Measurements from ENCODE around the gene SUCLG2. TPM values are rescaled to one million over a fixed set of nuclear protein-coding genes. Genes with fewer than 3 reads are reported as not detected.

Gene SUCLG2
- total and polyA plus RNA-seq, 9 of the 15 experiments (the other 6 are each of a cell fraction or from before 2014, with no cell fraction given), result 10.1 to 41.4 (median 29.0) TPM

GRCh38 chr3:67526246-67526645 lies 128.2 kb downstream of the SUCLG2 start:
- intact Hi-C loops (cut with micrococcal nuclease) (no loop called here), in situ Hi-C loops (cut with MboI) (no loop called here)
- Histone ChIP-seq H3K9me1 (ENCODE audit: control insufficient read depth, insufficient read depth, low read length) (no peaks in the 10 kb centered on the region), H3K9ac (ENCODE audit: insufficient read depth in 1 of 2, low read depth in 2 of 2, low read length in 2 of 2) (no peak overlapping the region), H3K9me3 (replicated peaks; ENCODE audit: control insufficient read depth, insufficient read depth, low read depth, low read length) (no peaks in the 10 kb centered on the region), H2AFZ (ENCODE audit: low read depth, low read length) (no peak overlapping the region), H3K27ac (ENCODE audit: extremely low read depth, low read depth, low read length) (no peak overlapping the region), H3K36me3 (ENCODE audit: control insufficient read depth, insufficient read depth, low read length) (peaks cover 18% of the 10 kb centered on the region; the same call in 2 of the 3 replicates), H3K4me3 (no peak overlapping the region), H3K79me2 (ENCODE audit: control insufficient read depth, insufficient read depth, low read length) (no peaks in the 10 kb centered on the region), H3K4me2 (ENCODE audit: insufficient read depth, low read length) (no peak overlapping the region), H3K4me1 (replicated peaks in 1 of 2; ENCODE audit: control insufficient read depth in 2 of 2, insufficient read depth in 2 of 2, low read length in 2 of 2) (no peaks in the 10 kb centered on the region), H4K20me1 (replicated peaks; ENCODE audit: control insufficient read depth, insufficient read depth, low read length) (no peaks in the 10 kb centered on the region), H3K27me3 (ENCODE audit: control insufficient read depth in 2 of 2, insufficient read depth in 2 of 2, low read length in 2 of 2) (no peaks in the 10 kb centered on the region)
- no peak for ATAC-seq
- FAIRE-seq, result no peak
- ChIA-PET CTCF (ENCODE audit: low intra/inter-chr PET ratio) (no interaction called here), POLR2A (no interaction called here)
- 81% methylated on average over 2 of the region's 2 CpGs for WGBS (ENCODE audit: insufficient coverage, low coverage, missing lambda C conversion rate)
- DNase-seq (ENCODE audit: extremely low read depth in 1 of 4, low spot score in 3 of 4), result no peak
- no TSS peak for BruUV-seq (replicated peaks)
- TF ChIP-seq ARNT (IDR thresholded peaks at IDR 0.05) (no peak), DNMT1 (IDR thresholded peaks at IDR 0.05) (no peak), ETV6 (IDR thresholded peaks at IDR 0.05; ENCODE audit: borderline replicate concordance in 1 of 2, low read depth in 2 of 2, low read length in 1 of 2) (no peak), ETV6 (CRISPR knock-in tag; IDR thresholded peaks at IDR 0.05; ENCODE audit: borderline replicate concordance) (no peak), STAT6 (CRISPR knock-in tag; IDR thresholded peaks at IDR 0.05) (no peak), MTA2 (IDR thresholded peaks at IDR 0.05; ENCODE audit: low read depth) (no peak), ZBTB17 (CRISPR knock-in tag; IDR thresholded peaks at IDR 0.05) (no peak), TCF3 (CRISPR knock-in tag; IDR thresholded peaks at IDR 0.05) (no peak), ZNF507 (tag; conservative IDR thresholded peaks at IDR 0.05) (no peak), CBFB (CRISPR knock-in tag; IDR thresholded peaks at IDR 0.05) (no peak), IFI16 (CRISPR knock-in tag; IDR thresholded peaks at IDR 0.05) (no peak), RBFOX2 (IDR thresholded peaks at IDR 0.05; ENCODE audit: low read depth, low read length) (no peak), TFE3 (CRISPR knock-in tag; IDR thresholded peaks at IDR 0.05) (no peak), MAFK (IDR thresholded peaks at IDR 0.05; ENCODE audit: low read length) (no peak), HSF4 (CRISPR knock-in tag; IDR thresholded peaks at IDR 0.05; ENCODE audit: borderline replicate concordance) (no peak)

Measured in K562 (cell line).